Transverse colon (tissue), 4 donors: ENCODE data around the gene CPNE1. TPM values are rescaled to one million over a fixed set of nuclear protein-coding genes. Genes with fewer than 3 reads are reported as not detected.

Experiments
- DNase-seq: peaks from one replicate; pipeline ENCODE4 v3.0.0-alpha.2; 2019
- H3K27ac ChIP-seq, 4 donors: fragments of 200-600 bp; sonication (generic); 2 replicates each; pipeline ENCODE4 v1.5.1; 2016 to 2018; ENCODE audit warnings: inconsistent platforms in 4 of 4
- H3K27me3 ChIP-seq: fragments of 200-600 bp; sonication (generic); 2 replicates; pipeline ENCODE4 v1.5.1; 2017; ENCODE audit warnings: inconsistent platforms
- H3K36me3 ChIP-seq, 4 donors: fragments of 200-600 bp; sonication (generic); 2 replicates each; pipeline ENCODE4 v1.5.1; 2017 to 2019; ENCODE audit warnings: inconsistent platforms in 4 of 4
- H3K4me1 ChIP-seq, 4 donors: fragments of 200-600 bp; sonication (generic); 2 replicates each; pipeline ENCODE4 v1.5.1; 2017 to 2020; ENCODE audit warnings: inconsistent platforms in 4 of 4
- H3K4me3 ChIP-seq, 4 donors: fragments of 200-600 bp; sonication (generic); 1 replicate in 1 of 4; 2 replicates in 3 of 4; pipeline versions ENCODE4 v1.5.1 to v1.6.1; 2017 to 2019; ENCODE audit warnings: inconsistent platforms in 4 of 4
- H3K9me3 ChIP-seq, 2 donors: fragments of 200-600 bp; sonication (generic); 2 replicates each; pipeline ENCODE4 v1.5.1; 2017 to 2019; ENCODE audit warnings: inconsistent platforms in 2 of 2
- CTCF ChIP-seq, 5 experiments: fragments of 200-600 bp in 3 of 5; fragments of 450-650 bp in 2 of 5; sonication (generic) in 3 of 5; IDR thresholded peaks; 1 replicate in 2 of 5; 2 replicates in 3 of 5; pipeline ENCODE4 v1.5.1; 2016 to 2017; ENCODE audit warnings: antibody characterized with exemption in 5 of 5, inconsistent platforms in 3 of 5, mild to moderate bottlenecking in 2 of 5, moderate library complexity in 1 of 5
- EP300 ChIP-seq: sonication (generic); formaldehyde crosslinking; IDR thresholded peaks from one replicate; pipeline ENCODE4 v1.6.1; 2017; ENCODE audit warnings: antibody characterized with exemption, low read depth
- POLR2A ChIP-seq: fragments of 450-650 bp; IDR thresholded peaks from one replicate; pipeline ENCODE4 v1.6.1; 2016; ENCODE audit warnings: antibody characterized with exemption, mild to moderate bottlenecking, moderate library complexity
- POLR2AphosphoS5 ChIP-seq, 3 donors: sonication (generic); formaldehyde crosslinking; IDR thresholded peaks; one replicate each; pipeline ENCODE4 v1.6.1; 2016; ENCODE audit warnings: antibody characterized with exemption in 3 of 3
- whole genome bisulfite sequencing, 2 donors: methylation state at CpG; one replicate each; pipeline ENCODE4 v1.1.5; 2018; ENCODE audit warnings: low coverage in 1 of 2; 5-methylcytosine and 5-hydroxymethylcytosine counted together
- in situ Hi-C, 4 donors: fragments of 200-750 bp; cut with MboI; loops; one replicate each; pipeline versions ENCODE4 v1.15.0 to v1.15.1; 2017; ENCODE audit warnings: low sequenced_read_pairs in 3 of 4, low pct_ligation_motif_present in 1 of 4, low pct_unique_long_range_greater_than_20kb in 1 of 4
- intact Hi-C: fragments of 100-400 bp; cut with DNase I; formaldehyde crosslinking; loops from one replicate; pipeline ENCODE4 v1.15.1; 2023; ENCODE audit warnings: low total_unique reads
- total RNA-seq, 4 donors: library from RNA; depleted of rRNA; stranded (reverse); fragments of >200 nt; gene quantifications; one replicate each; pipeline ENCODE4 v1.1.0, GENCODE V29; 2016

Gene CPNE1
- total RNA-seq, 4 donors from 2014 or later, result 67.7 to 225 (median 132) TPM

- DNase-seq, result no peak
- H3K4me1 ChIP-seq, result peaks cover 0 to 46% (median 17%) of the 10 kb centered on the region in 4 donors
- in situ Hi-C loops, result no loop called here
These were observed 15.9 kb downstream of the CPNE1 start for GRCh38 chr20:35648836-35649235.

GRCh38 chr20:35644806-35645205 lies 19.9 kb downstream of the CPNE1 start:
- H3K27ac ChIP-seq, result no peak overlapping the region
- H3K9me3 ChIP-seq, result no peaks in the 10 kb centered on the region
- H3K4me3 ChIP-seq, result no peak overlapping the region
- in situ Hi-C loops (no loop called here), intact Hi-C loops (no loop called here)
- no peaks in the 10 kb centered on the region for H3K27me3 ChIP-seq
- DNase-seq, result no peak
- WGBS, 2 donors, result 77 to 80% methylated on average over 2 of the region's 2 CpGs
- peaks cover 0 to 18% (median 4%) of the 10 kb centered on the region in 4 donors for H3K4me1 ChIP-seq
- H3K36me3 ChIP-seq, result no peaks in the 10 kb centered on the region
- TF ChIP-seq POLR2A, result no peak
- no peak for TF ChIP-seq CTCF (IDR thresholded peaks at IDR 0.05)
- no peak for TF ChIP-seq EP300
- TF ChIP-seq POLR2AphosphoS5 (IDR thresholded peaks at IDR 0.05), result no peak

More at GRCh38 chr20:35648836-35649235, 15.9 kb downstream of the CPNE1 start:
- Histone ChIP-seq H3K9me3 (no peaks in the 10 kb centered on the region), H3K27me3 (no peaks in the 10 kb centered on the region), H3K36me3 (peaks cover 0 to 12% (median 5%) of the 10 kb centered on the region in 4 donors), H3K27ac (peak overlapping the region in 1 of 4 donors; percentile 35), H3K4me3 (no peak overlapping the region)
- intact Hi-C loops, result no loop called here
- TF ChIP-seq POLR2AphosphoS5 (IDR thresholded peaks at IDR 0.05), result peak in 2 of 3 donors; percentile 26 to 48
- no peak for TF ChIP-seq POLR2A

- intact Hi-C loops (no loop called here), in situ Hi-C loops (no loop called here)
- Histone ChIP-seq H3K9me3 (no peaks in the 10 kb centered on the region), H3K27me3 (no peaks in the 10 kb centered on the region), H3K4me1 (peaks cover 0 to under 1% (median 0%) of the 10 kb centered on the region in 4 donors), H3K36me3 (no peaks in the 10 kb centered on the region), H3K4me3 (no peak overlapping the region), H3K27ac (no peak overlapping the region)
- TF ChIP-seq EP300, result no peak
- TF ChIP-seq POLR2AphosphoS5 (IDR thresholded peaks at IDR 0.05), result no peak
- TF ChIP-seq CTCF (IDR thresholded peaks at IDR 0.05), result no peak
- no peak for TF ChIP-seq POLR2A
- no peak for DNase-seq
- 91 to 93% methylated on average over 1 to 7 of the region's 7 CpGs for WGBS, 2 donors
These were observed 21.7 kb downstream of the CPNE1 start for GRCh38 chr20:35643045-35643444.

GRCh38 chr20:35641743-35642142 lies 23.0 kb downstream of the CPNE1 start:
- intact Hi-C loops (no loop called here), in situ Hi-C loops (no loop called here)
- H3K4me1 ChIP-seq, result no peaks in the 10 kb centered on the region
- no peak overlapping the region for H3K27ac ChIP-seq
- no peak for TF ChIP-seq POLR2A
- no peak for TF ChIP-seq EP300
- no peak for TF ChIP-seq CTCF (IDR thresholded peaks at IDR 0.05)
- no peak for TF ChIP-seq POLR2AphosphoS5 (IDR thresholded peaks at IDR 0.05)
- WGBS, 2 donors, result 92% methylated on average over 4 of the region's 4 CpGs; no CpG with 5 or more reads in 1 of the 2 donors
- H3K36me3 ChIP-seq, result no peaks in the 10 kb centered on the region
- no peak overlapping the region for H3K4me3 ChIP-seq
- no peaks in the 10 kb centered on the region for H3K27me3 ChIP-seq
- DNase-seq, result no peak
- no peaks in the 10 kb centered on the region for H3K9me3 ChIP-seq

- Histone ChIP-seq H3K4me1 (no peaks in the 10 kb centered on the region), H3K36me3 (no peaks in the 10 kb centered on the region), H3K27ac (no peak overlapping the region), H3K27me3 (no peaks in the 10 kb centered on the region), H3K9me3 (no peaks in the 10 kb centered on the region), H3K4me3 (no peak overlapping the region)
- no peak for TF ChIP-seq CTCF (IDR thresholded peaks at IDR 0.05)
- 86 to 91% methylated on average over 2 to 3 of the region's 3 CpGs for WGBS, 2 donors
- intact Hi-C loops, result no loop called here
- in situ Hi-C loops, result no loop called here
- DNase-seq, result no peak
These were observed 24.0 kb downstream of the CPNE1 start for GRCh38 chr20:35640724-35641123.
